GM23338 (cell line): ENCODE results near the gene ERC2. TPM values are rescaled to one million over a fixed set of nuclear protein-coding genes. Genes with fewer than 3 reads are reported as not detected.
"Not testable (repeated sequence)": the region's sequence is repeated elsewhere in the genome, so short reads cannot be mapped to it uniquely, and the experiment has no call there.

Experiments
- ATAC-seq: fragments of 200-7000 bp; cut with Tn5 transposase; 3 replicates; pipeline ENCODE4 v1.9.1; 2020
- DNase-seq: peaks from one replicate; pipeline ENCODE4 v3.0.0-alpha.2; 2015; ENCODE audit warnings: low spot score
- H2AFZ ChIP-seq: fragments of 200-600 bp; sonication (generic); 2 replicates; pipeline ENCODE4 v1.8.0; 2016; ENCODE audit warnings: antibody characterized with exemption, mild to moderate bottlenecking, moderate library complexity
- H3F3A ChIP-seq: fragments of 200-600 bp; sonication (generic); replicated peaks from 2 replicates; pipeline ENCODE4 v1.8.0; 2017; ENCODE audit warnings: antibody characterized with exemption, mixed run types, low read depth
- H3K27ac ChIP-seq: fragments of 200-600 bp; sonication (generic); 2 replicates; pipeline ENCODE4 v1.6.1; 2016; ENCODE audit warnings: low read depth
- H3K27me3 ChIP-seq: fragments of 200-600 bp; sonication (generic); 2 replicates; pipeline ENCODE4 v1.8.0; 2016; ENCODE audit warnings: mild to moderate bottlenecking, mixed run types, moderate library complexity; ENCODE audit not compliant: insufficient read depth
- H3K36me3 ChIP-seq: fragments of 200-600 bp; sonication (generic); 2 replicates; pipeline ENCODE4 v1.8.0; 2016; ENCODE audit warnings: mild to moderate bottlenecking; ENCODE audit not compliant: insufficient read depth
- H3K4me1 ChIP-seq: fragments of 200-600 bp; sonication (generic); 2 replicates; pipeline ENCODE4 v1.8.0; 2016; ENCODE audit warnings: mild to moderate bottlenecking, moderate library complexity; ENCODE audit not compliant: insufficient read depth
- H3K4me2 ChIP-seq: fragments of 200-600 bp; sonication (generic); 2 replicates; pipeline ENCODE4 v1.7.1; 2017; ENCODE audit warnings: mixed run types
- H3K4me3 ChIP-seq: fragments of 200-600 bp; sonication (generic); 2 replicates; pipeline ENCODE4 v1.6.1; 2016; ENCODE audit warnings: mixed run types
- H3K79me2 ChIP-seq: fragments of 200-600 bp; sonication (generic); replicated peaks from 2 replicates; pipeline ENCODE4 v1.8.0; 2017; ENCODE audit warnings: mild to moderate bottlenecking; ENCODE audit not compliant: insufficient read depth
- H3K9me2 ChIP-seq: fragments of 200-600 bp; sonication (generic); 2 replicates; pipeline ENCODE4 v1.8.0; 2017; ENCODE audit not compliant: insufficient read depth
- H4K20me1 ChIP-seq: fragments of 200-600 bp; sonication (generic); replicated peaks from 2 replicates; pipeline ENCODE4 v1.8.0; 2017; ENCODE audit warnings: mild to moderate bottlenecking; ENCODE audit not compliant: insufficient read depth
- H3K27ac Mint-ChIP-seq: 2 replicates; pipeline ENCODE4 v1.8.0; 2020; ENCODE audit warnings: inconsistent platforms, mild to moderate bottlenecking, moderate library complexity, mixed read lengths
- H3K27me3 Mint-ChIP-seq: 3 replicates; pipeline ENCODE4 v1.8.0; 2022; ENCODE audit warnings: low read depth, mild to moderate bottlenecking, moderate library complexity, mixed read lengths, inconsistent platforms; ENCODE audit not compliant: insufficient read depth, poor library complexity
- H3K36me3 Mint-ChIP-seq: 3 replicates; pipeline ENCODE4 v1.8.0; 2021; ENCODE audit warnings: low read depth, mild to moderate bottlenecking, inconsistent platforms, moderate library complexity, mixed read lengths
- H3K4me1 Mint-ChIP-seq: 3 replicates; pipeline ENCODE4 v1.8.0; 2020; ENCODE audit warnings: mild to moderate bottlenecking, inconsistent platforms, mixed read lengths
- H3K4me3 Mint-ChIP-seq: 3 replicates; pipeline ENCODE4 v1.8.0; 2021; ENCODE audit warnings: moderate library complexity, mild to moderate bottlenecking, inconsistent platforms, mixed read lengths
- H3K9me3 Mint-ChIP-seq: 3 replicates; pipeline ENCODE4 v1.8.0; 2020; ENCODE audit warnings: moderate library complexity, mild to moderate bottlenecking, inconsistent platforms, mixed read lengths
- CREB1 ChIP-seq: fragments of 250-450 bp; sonication (Bioruptor Pico); IDR thresholded peaks from 2 replicates; pipeline ENCODE4 v1.5.0; 2020; ENCODE audit warnings: low read depth, mild to moderate bottlenecking, moderate library complexity
- JUNB ChIP-seq: IDR thresholded peaks from one replicate; pipeline ENCODE4 v1.6.1; 2016; ENCODE audit warnings: antibody characterized with exemption; ENCODE audit not compliant: unreplicated experiment
- STAT1 ChIP-seq: IDR thresholded peaks from one replicate; pipeline ENCODE4 v1.6.1; 2016; ENCODE audit warnings: antibody characterized with exemption; ENCODE audit not compliant: unreplicated experiment
- polyA plus RNA-seq: library from polyadenylated mRNA; unstranded; fragments of >200 nt; fragmentation: Nextera tagmentation; extraction: Ambion mirVana; gene quantifications from 2 replicates; pipeline ENCODE4 v1.2.1, GENCODE V29; 2016
- total RNA-seq: library from RNA; depleted of rRNA; stranded (reverse); fragments of >200 nt; shearing (Covaris generic); gene quantifications from 2 replicates; pipeline ENCODE4 v1.2.3, GENCODE V29; 2014
- TF ChIP-seq, protein P1 (sequence below): fragments of 250-450 bp; sonication (Bioruptor Pico); IDR thresholded peaks from 2 replicates; pipeline ENCODE4 v1.5.0; 2020; ENCODE audit warnings: mild to moderate bottlenecking, moderate library complexity
- TF ChIP-seq, protein P2 (sequence below): IDR thresholded peaks from one replicate; pipeline ENCODE4 v1.6.1; 2018; ENCODE audit warnings: antibody characterized with exemption; ENCODE audit not compliant: unreplicated experiment

The ERC2 gene
- total and polyA plus RNA-seq, 2 experiments from 2014 or later: 11.8 to 13.7 TPM

GRCh38 chr3:55842204-55842603 lies 626.1 kb downstream of the ERC2 start (continued):
- TF ChIP-seq, protein P1, sequence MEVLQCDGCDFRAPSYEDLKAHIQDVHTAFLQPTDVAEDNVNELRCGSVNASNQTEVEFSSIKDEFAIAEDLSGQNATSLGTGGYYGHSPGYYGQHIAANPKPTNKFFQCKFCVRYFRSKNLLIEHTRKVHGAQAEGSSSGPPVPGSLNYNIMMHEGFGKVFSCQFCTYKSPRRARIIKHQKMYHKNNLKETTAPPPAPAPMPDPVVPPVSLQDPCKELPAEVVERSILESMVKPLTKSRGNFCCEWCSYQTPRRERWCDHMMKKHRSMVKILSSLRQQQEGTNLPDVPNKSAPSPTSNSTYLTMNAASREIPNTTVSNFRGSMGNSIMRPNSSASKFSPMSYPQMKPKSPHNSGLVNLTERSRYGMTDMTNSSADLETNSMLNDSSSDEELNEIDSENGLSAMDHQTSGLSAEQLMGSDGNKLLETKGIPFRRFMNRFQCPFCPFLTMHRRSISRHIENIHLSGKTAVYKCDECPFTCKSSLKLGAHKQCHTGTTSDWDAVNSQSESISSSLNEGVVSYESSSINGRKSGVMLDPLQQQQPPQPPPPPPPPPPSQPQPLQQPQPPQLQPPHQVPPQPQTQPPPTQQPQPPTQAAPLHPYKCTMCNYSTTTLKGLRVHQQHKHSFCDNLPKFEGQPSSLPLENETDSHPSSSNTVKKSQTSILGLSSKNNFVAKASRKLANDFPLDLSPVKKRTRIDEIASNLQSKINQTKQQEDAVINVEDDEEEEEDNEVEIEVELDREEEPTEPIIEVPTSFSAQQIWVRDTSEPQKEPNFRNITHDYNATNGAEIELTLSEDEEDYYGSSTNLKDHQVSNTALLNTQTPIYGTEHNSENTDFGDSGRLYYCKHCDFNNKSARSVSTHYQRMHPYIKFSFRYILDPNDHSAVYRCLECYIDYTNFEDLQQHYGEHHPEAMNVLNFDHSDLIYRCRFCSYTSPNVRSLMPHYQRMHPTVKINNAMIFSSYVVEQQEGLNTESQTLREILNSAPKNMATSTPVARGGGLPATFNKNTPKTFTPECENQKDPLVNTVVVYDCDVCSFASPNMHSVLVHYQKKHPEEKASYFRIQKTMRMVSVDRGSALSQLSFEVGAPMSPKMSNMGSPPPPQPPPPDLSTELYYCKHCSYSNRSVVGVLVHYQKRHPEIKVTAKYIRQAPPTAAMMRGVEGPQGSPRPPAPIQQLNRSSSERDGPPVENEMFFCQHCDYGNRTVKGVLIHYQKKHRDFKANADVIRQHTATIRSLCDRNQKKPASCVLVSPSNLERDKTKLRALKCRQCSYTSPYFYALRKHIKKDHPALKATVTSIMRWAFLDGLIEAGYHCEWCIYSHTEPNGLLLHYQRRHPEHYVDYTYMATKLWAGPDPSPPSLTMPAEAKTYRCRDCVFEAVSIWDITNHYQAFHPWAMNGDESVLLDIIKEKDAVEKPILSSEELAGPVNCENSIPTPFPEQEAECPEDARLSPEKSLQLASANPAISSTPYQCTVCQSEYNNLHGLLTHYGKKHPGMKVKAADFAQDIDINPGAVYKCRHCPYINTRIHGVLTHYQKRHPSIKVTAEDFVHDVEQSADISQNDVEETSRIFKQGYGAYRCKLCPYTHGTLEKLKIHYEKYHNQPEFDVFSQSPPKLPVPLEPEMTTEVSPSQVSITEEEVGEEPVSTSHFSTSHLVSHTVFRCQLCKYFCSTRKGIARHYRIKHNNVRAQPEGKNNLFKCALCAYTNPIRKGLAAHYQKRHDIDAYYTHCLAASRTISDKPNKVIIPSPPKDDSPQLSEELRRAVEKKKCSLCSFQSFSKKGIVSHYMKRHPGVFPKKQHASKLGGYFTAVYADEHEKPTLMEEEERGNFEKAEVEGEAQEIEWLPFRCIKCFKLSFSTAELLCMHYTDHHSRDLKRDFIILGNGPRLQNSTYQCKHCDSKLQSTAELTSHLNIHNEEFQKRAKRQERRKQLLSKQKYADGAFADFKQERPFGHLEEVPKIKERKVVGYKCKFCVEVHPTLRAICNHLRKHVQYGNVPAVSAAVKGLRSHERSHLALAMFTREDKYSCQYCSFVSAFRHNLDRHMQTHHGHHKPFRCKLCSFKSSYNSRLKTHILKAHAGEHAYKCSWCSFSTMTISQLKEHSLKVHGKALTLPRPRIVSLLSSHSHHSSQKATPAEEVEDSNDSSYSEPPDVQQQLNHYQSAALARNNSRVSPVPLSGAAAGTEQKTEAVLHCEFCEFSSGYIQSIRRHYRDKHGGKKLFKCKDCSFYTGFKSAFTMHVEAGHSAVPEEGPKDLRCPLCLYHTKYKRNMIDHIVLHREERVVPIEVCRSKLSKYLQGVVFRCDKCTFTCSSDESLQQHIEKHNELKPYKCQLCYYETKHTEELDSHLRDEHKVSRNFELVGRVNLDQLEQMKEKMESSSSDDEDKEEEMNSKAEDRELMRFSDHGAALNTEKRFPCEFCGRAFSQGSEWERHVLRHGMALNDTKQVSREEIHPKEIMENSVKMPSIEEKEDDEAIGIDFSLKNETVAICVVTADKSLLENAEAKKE (CRISPR knock-in tag): no peak
- no peak for TF ChIP-seq STAT1
- TF ChIP-seq JUNB: no peak
- TF ChIP-seq, protein P2, sequence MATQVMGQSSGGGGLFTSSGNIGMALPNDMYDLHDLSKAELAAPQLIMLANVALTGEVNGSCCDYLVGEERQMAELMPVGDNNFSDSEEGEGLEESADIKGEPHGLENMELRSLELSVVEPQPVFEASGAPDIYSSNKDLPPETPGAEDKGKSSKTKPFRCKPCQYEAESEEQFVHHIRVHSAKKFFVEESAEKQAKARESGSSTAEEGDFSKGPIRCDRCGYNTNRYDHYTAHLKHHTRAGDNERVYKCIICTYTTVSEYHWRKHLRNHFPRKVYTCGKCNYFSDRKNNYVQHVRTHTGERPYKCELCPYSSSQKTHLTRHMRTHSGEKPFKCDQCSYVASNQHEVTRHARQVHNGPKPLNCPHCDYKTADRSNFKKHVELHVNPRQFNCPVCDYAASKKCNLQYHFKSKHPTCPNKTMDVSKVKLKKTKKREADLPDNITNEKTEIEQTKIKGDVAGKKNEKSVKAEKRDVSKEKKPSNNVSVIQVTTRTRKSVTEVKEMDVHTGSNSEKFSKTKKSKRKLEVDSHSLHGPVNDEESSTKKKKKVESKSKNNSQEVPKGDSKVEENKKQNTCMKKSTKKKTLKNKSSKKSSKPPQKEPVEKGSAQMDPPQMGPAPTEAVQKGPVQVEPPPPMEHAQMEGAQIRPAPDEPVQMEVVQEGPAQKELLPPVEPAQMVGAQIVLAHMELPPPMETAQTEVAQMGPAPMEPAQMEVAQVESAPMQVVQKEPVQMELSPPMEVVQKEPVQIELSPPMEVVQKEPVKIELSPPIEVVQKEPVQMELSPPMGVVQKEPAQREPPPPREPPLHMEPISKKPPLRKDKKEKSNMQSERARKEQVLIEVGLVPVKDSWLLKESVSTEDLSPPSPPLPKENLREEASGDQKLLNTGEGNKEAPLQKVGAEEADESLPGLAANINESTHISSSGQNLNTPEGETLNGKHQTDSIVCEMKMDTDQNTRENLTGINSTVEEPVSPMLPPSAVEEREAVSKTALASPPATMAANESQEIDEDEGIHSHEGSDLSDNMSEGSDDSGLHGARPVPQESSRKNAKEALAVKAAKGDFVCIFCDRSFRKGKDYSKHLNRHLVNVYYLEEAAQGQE: no peak

GRCh38 chr3:55831876-55832275 lies 636.4 kb downstream of the ERC2 start:
- ATAC-seq, H3K79me2 ChIP-seq, H3K27ac Mint-ChIP-seq, H3K27ac ChIP-seq, H3K4me1 ChIP-seq, H3K27me3 ChIP-seq, H3K9me2 ChIP-seq, H3K36me3 ChIP-seq, H3K4me3 Mint-ChIP-seq, H3K27me3 Mint-ChIP-seq, H4K20me1 ChIP-seq, H3K4me3 ChIP-seq, H3F3A ChIP-seq, H3K4me1 Mint-ChIP-seq: not testable (repeated sequence)
- Histone ChIP-seq H2AFZ (peak overlapping the region; percentile 66; the same call in 1 of the 2 replicates), H3K4me2 (peak overlapping the region; percentile 43; the same call in 1 of the 2 replicates)
- TF ChIP-seq CREB1 (CRISPR knock-in tag): 0 out of 2 replicates have a peak, but pooled peaks have one; percentile 27
- Mint-ChIP-seq H3K9me3 (peaks cover 20% of the 10 kb centered on the region; the same call in 2 of the 3 replicates), H3K36me3 (peaks cover 11% of the 10 kb centered on the region; the same call in 2 of the 3 replicates)
- peak; percentile 6 for DNase-seq
